HepG2 (cell line): ENCODE measurements around the gene RIMBP2. TPM values are rescaled to one million over a fixed set of nuclear protein-coding genes. Genes with fewer than 3 reads are reported as not detected.

Experiments used
- ATAC-seq: fragments of 200-7000 bp; cut with Tn5 transposase; 3 replicates; pipeline ENCODE4 v1.9.1; 2020; ENCODE audit warnings: mild to moderate bottlenecking, moderate library complexity
- BruUV-seq: library from RNA; stranded (reverse); fragments of 400-500 nt; replicated peaks from 2 replicates; lab custom pipeline; 2021; lab: Mats Ljungman, UMichigan
- CTCF ChIA-PET: fragments of 300-600 bp; formaldehyde crosslinking; extraction: SDS; loops from one replicate; lab custom pipeline; 2021; ENCODE audit warnings: low total read pairs, inconsistent platforms, low intra/inter-chr PET ratio; lab: Yijun Ruan, JAX
- POLR2A ChIA-PET: fragments of 350-600 bp; sonication (Branson Sonifier 250); formaldehyde crosslinking; loops from one replicate; lab custom pipeline; 2020; ENCODE audit warnings: antibody characterized with exemption, inconsistent platforms; lab: Yijun Ruan, JAX
- DNase-seq: peaks from one replicate; pipeline ENCODE4 v3.0.0-alpha.2; 2015; ENCODE audit warnings: low spot score
- FAIRE-seq: peaks from 3 replicates; lab custom pipeline; 2011; peaks lifted over from hg19 to GRCh38; lab: Jason Lieb, UNC
- H2AFZ ChIP-seq: one replicate; pipeline ENCODE4 v1.6.1; 2011; ENCODE audit warnings: low read length, inconsistent platforms
- H3K27ac ChIP-seq: fragments of 300-600 bp; 3 replicates; pipeline ENCODE4 v1.8.0; 2011; ENCODE audit warnings: mixed run types, mild to moderate bottlenecking, mixed read lengths, low read length, inconsistent platforms; ENCODE audit not compliant: insufficient read depth; ENCODE audit errors: extremely low read length
- H3K27me3 ChIP-seq, 2 experiments: fragments of 200-600 bp in 1 of 2; 2 replicates in 1 of 2; 3 replicates in 1 of 2; pipeline versions ENCODE4 v1.6.0 to v1.8.0; 2011; ENCODE audit warnings: low read length in 2 of 2, mild to moderate bottlenecking in 2 of 2, moderate library complexity in 2 of 2, inconsistent platforms in 1 of 2; ENCODE audit not compliant: insufficient read depth in 2 of 2, control insufficient read depth in 1 of 2
- H3K36me3 ChIP-seq, 2 experiments: fragments of 200-600 bp in 1 of 2; replicated peaks in 1 of 2; 2 replicates in 1 of 2; 3 replicates in 1 of 2; pipeline versions ENCODE4 v1.5.1 to v1.8.0; 2011; ENCODE audit warnings: low read length in 2 of 2, inconsistent platforms in 1 of 2; ENCODE audit not compliant: insufficient read depth in 2 of 2, control insufficient read depth in 1 of 2
- H3K4me1 ChIP-seq: 2 replicates; pipeline ENCODE4 v1.5.1; 2012; ENCODE audit warnings: low read length, inconsistent platforms; ENCODE audit not compliant: insufficient read depth
- H3K4me2 ChIP-seq: 2 replicates; pipeline ENCODE4 v1.6.0; 2011; ENCODE audit warnings: low read depth, low read length, inconsistent platforms
- H3K4me3 ChIP-seq, 3 experiments: fragments of 200-600 bp in 1 of 3; sonication (generic), shearing (Covaris generic) in 1 of 3; replicated peaks in 1 of 3; 2 replicates each; pipeline ENCODE4 v1.5.1; 2011 to 2016; ENCODE audit warnings: low read length in 3 of 3, inconsistent platforms in 2 of 3, low read depth in 2 of 3, mild to moderate bottlenecking in 2 of 3, control low read depth in 1 of 3, mixed read lengths in 1 of 3; ENCODE audit not compliant: insufficient read depth in 1 of 3
- H3K79me2 ChIP-seq: one replicate; pipeline ENCODE4 v1.6.1; 2011; ENCODE audit warnings: low read length, inconsistent platforms; ENCODE audit not compliant: insufficient read depth
- H3K9ac ChIP-seq: 2 replicates; pipeline ENCODE4 v1.6.0; 2011; ENCODE audit warnings: mild to moderate bottlenecking, low read depth, low read length, inconsistent platforms; ENCODE audit not compliant: insufficient read depth
- H3K9me3 ChIP-seq: 2 replicates; pipeline ENCODE4 v1.5.1; 2012; ENCODE audit warnings: mild to moderate bottlenecking, low read length
- H4K20me1 ChIP-seq: 2 replicates; pipeline ENCODE4 v1.6.0; 2011; ENCODE audit warnings: inconsistent platforms, mild to moderate bottlenecking, low read length, moderate library complexity; ENCODE audit not compliant: insufficient read depth
- FOXM1 ChIP-seq: sonication (generic); formaldehyde crosslinking; IDR thresholded peaks from 2 replicates; pipeline ENCODE4 v1.5.0; 2020; ENCODE audit warnings: missing genetic modification reagents
- NFIC ChIP-seq: IDR thresholded peaks from 2 replicates; pipeline ENCODE4 v1.6.1; 2012; ENCODE audit warnings: mild to moderate bottlenecking, low read length, inconsistent platforms
- NR2F6 ChIP-seq, 2 experiments: IDR thresholded peaks; 2 replicates each; pipeline ENCODE4 v1.6.1; 2016; ENCODE audit warnings: antibody characterized with exemption in 1 of 2, mild to moderate bottlenecking in 1 of 2
- NRL ChIP-seq: sonication (generic); formaldehyde crosslinking; IDR thresholded peaks from 2 replicates; pipeline ENCODE4 v1.5.0; 2020; ENCODE audit warnings: missing genetic modification reagents, mild to moderate bottlenecking, moderate library complexity, borderline replicate concordance
- PRMT3 ChIP-seq: sonication (generic); formaldehyde crosslinking; IDR thresholded peaks from 2 replicates; pipeline ENCODE4 v1.8.1; 2022; ENCODE audit warnings: low read depth, mild to moderate bottlenecking, moderate library complexity, missing genetic modification reagents, borderline replicate concordance
- TAF1 ChIP-seq: sonication (generic); formaldehyde crosslinking; IDR thresholded peaks from 2 replicates; pipeline ENCODE4 v1.4.0; 2020; ENCODE audit warnings: missing genetic modification reagents
- YEATS4 ChIP-seq: sonication (generic); formaldehyde crosslinking; IDR thresholded peaks from 2 replicates; pipeline ENCODE4 v1.4.0; 2020; ENCODE audit warnings: missing genetic modification reagents, borderline replicate concordance
- ZFP62 ChIP-seq: sonication (generic); formaldehyde crosslinking; IDR thresholded peaks from 2 replicates; pipeline ENCODE4 v1.4.0; 2020; ENCODE audit warnings: missing genetic modification reagents
- ZFY ChIP-seq: sonication (generic); formaldehyde crosslinking; IDR thresholded peaks from 2 replicates; pipeline ENCODE4 v1.4.0; 2020; ENCODE audit warnings: missing genetic modification reagents
- ZNF12 ChIP-seq: sonication (generic); formaldehyde crosslinking; IDR thresholded peaks from 2 replicates; pipeline ENCODE4 v1.5.0; 2020; ENCODE audit warnings: missing genetic modification reagents
- ZNF180 ChIP-seq: sonication (generic); formaldehyde crosslinking; IDR thresholded peaks from 2 replicates; pipeline ENCODE4 v1.4.0; 2020; ENCODE audit warnings: low read depth, missing genetic modification reagents, borderline replicate concordance
- ZNF33B ChIP-seq: sonication (generic); formaldehyde crosslinking; IDR thresholded peaks from 2 replicates; pipeline ENCODE4 v1.5.1; 2020; ENCODE audit warnings: mild to moderate bottlenecking, missing genetic modification reagents
- ZNF382 ChIP-seq: sonication (generic); formaldehyde crosslinking; IDR thresholded peaks from 2 replicates; pipeline ENCODE4 v1.5.0; 2020; ENCODE audit warnings: missing genetic modification reagents, mild to moderate bottlenecking, borderline replicate concordance
- ZNF441 ChIP-seq: sonication (generic); formaldehyde crosslinking; IDR thresholded peaks from 2 replicates; pipeline ENCODE4 v1.7.0; 2021; ENCODE audit warnings: missing genetic modification reagents, borderline replicate concordance
- ZNF737 ChIP-seq: sonication (generic); formaldehyde crosslinking; IDR thresholded peaks from 2 replicates; pipeline ENCODE4 v1.5.0; 2020; ENCODE audit warnings: missing genetic modification reagents, mild to moderate bottlenecking, borderline replicate concordance
- WGBS: methylation state at CpG from one replicate; pipeline ENCODE4 v1.1.6; 2017; ENCODE audit warnings: low lambda C conversion rate; 5-methylcytosine and 5-hydroxymethylcytosine counted together
- in situ Hi-C: cut with HindIII; loops from 2 replicates; pipeline ENCODE4 v1.10.0; 2017; ENCODE audit warnings: low pct_unique_long_range_greater_than_20kb; ENCODE audit not compliant: extremely low pct_ligation_motif_present
- intact Hi-C: fragments of 100-400 bp; cut with micrococcal nuclease; formaldehyde crosslinking; loops from one replicate; pipeline ENCODE4 v1.10.0; 2022; ENCODE audit not compliant: unreplicated experiment
- polyA plus RNA-seq, 8 experiments: library from polyadenylated mRNA; depleted of rRNA in 3 of 8; stranded (reverse) in 7 of 8; unstranded in 1 of 8; fragments of >200 nt; fragmentation: Illumina TruSeq in 4 of 8; extraction: Trizol in 4 of 8; gene quantifications; 2 replicates each; pipeline versions ENCODE4 v1.2.1 to v1.2.3, GENCODE V29; 2011 to 2016; ENCODE audit warnings: low read depth in 4 of 8, missing spikeins in 1 of 8, mixed read lengths in 1 of 8; ENCODE audit not compliant: insufficient read depth in 1 of 8
- total RNA-seq, 5 experiments: library from RNA; depleted of rRNA; stranded (reverse); fragments of >200 nt; fragmentation: Illumina TruSeq; extraction: Trizol; gene quantifications; 2 replicates each; pipeline ENCODE4 v1.2.3, GENCODE V29; 2016; ENCODE audit warnings: low read depth in 1 of 5
- TF ChIP-seq, protein P1 (sequence below): sonication (generic); formaldehyde crosslinking; IDR thresholded peaks from 2 replicates; pipeline ENCODE4 v1.5.0; 2020; ENCODE audit warnings: missing genetic modification reagents, mild to moderate bottlenecking, borderline replicate concordance

The RIMBP2 gene
- total and polyA plus RNA-seq, 2 of the 13 experiments (the other 11 are each of a cell fraction or from before 2014, with no cell fraction given) = 0.03 TPM; not detected in 1

DNA sequence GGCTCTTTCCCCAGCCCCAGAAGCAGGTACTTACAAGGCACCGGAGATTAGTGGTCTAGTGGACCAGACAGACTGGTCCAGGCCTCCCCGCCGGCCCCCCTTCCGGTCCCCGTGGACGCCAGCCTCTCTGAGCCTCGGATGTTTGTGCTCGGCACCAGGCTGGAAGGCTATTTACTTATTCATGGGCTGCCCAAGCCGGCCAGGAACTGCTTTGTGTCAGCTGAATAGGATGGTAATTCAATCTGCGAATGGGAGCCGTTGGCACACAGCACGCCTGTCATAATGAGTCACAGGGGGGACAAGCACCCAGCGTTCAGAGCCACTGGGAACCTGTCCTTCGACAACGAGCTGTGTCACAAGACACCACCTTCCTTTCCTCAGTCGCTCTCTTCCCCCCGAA is 82.3 kb downstream of the RIMBP2 start:
- CTCF ChIA-PET = no interaction called here
- Histone ChIP-seq H3K9ac (no peak overlapping the region), H3K4me2 (no peak overlapping the region), H2AFZ (no peak overlapping the region), H3K4me3 (no peak overlapping the region), H3K9me3 (no peaks in the 10 kb centered on the region), H3K27me3 (peaks cover 0 to 56% of the 10 kb centered on the region in 2 experiments; a peak in 4 of 5 replicates), H3K4me1 (no peaks in the 10 kb centered on the region), H3K27ac (no peak overlapping the region), H3K79me2 (no peaks in the 10 kb centered on the region), H4K20me1 (no peaks in the 10 kb centered on the region), H3K36me3 (no peaks in the 10 kb centered on the region)
- POLR2A ChIA-PET = no interaction called here
- FAIRE-seq (no peak), DNase-seq (no peak), ATAC-seq (no peak)
- TF ChIP-seq ZNF12 (CRISPR knock-in tag) (no peak), FOXM1 (no peak), ZFY (CRISPR knock-in tag) (no peak), ZNF441 (CRISPR knock-in tag) (no peak), ZNF33B (CRISPR knock-in tag) (no peak), NFIC (no peak), ZNF180 (no peak), YEATS4 (CRISPR knock-in tag) (no peak), ZFP62 (CRISPR knock-in tag) (no peak)
- TF ChIP-seq, protein P1, sequence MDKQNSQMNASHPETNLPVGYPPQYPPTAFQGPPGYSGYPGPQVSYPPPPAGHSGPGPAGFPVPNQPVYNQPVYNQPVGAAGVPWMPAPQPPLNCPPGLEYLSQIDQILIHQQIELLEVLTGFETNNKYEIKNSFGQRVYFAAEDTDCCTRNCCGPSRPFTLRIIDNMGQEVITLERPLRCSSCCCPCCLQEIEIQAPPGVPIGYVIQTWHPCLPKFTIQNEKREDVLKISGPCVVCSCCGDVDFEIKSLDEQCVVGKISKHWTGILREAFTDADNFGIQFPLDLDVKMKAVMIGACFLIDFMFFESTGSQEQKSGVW (CRISPR knock-in tag) = no peak
- WGBS = 8% methylated on average over 6 of the region's 17 CpGs
- intact Hi-C loops (no loop called here), in situ Hi-C loops (no loop called here)
- BruUV-seq = no TSS peak

DNA sequence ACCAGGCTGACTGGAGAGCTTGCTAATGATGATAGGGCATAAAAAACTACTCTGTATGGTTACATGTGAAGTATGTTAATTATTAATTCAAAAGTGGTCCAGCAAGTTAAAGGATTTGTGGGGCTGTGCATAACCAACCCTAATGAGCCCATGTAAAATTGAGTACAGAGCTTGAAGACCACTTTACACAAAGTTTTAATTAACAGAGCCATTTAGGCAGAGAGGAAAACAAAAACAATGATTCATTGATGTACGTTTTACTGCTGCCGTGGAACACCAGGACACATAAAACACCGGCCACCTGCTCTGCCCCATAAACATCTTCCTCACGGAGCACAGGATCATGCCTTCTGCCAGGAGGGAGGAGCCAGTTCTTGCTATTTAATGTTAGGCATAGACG is 83.5 kb downstream of the RIMBP2 start:
- no peaks in the 10 kb centered on the region for H4K20me1 ChIP-seq
- FAIRE-seq (no peak), DNase-seq (no peak), ATAC-seq (no peak)
- WGBS = 4% methylated on average over 5 of the region's 5 CpGs
- H3K36me3 ChIP-seq = no peaks in the 10 kb centered on the region
- POLR2A ChIA-PET = no interaction called here
- H3K9me3 ChIP-seq = no peaks in the 10 kb centered on the region
- BruUV-seq = no TSS peak
- no peak overlapping the region for H3K27ac ChIP-seq
- peaks cover 0 to 51% of the 10 kb centered on the region in 2 experiments; a peak in 4 of 5 replicates for H3K27me3 ChIP-seq
- H2AFZ ChIP-seq = no peak overlapping the region
- intact Hi-C loops (no loop called here), in situ Hi-C loops (no loop called here)
- CTCF ChIA-PET = no interaction called here
- no peak overlapping the region for H3K4me3 ChIP-seq
- H3K4me2 ChIP-seq = no peak overlapping the region
- H3K9ac ChIP-seq = no peak overlapping the region
- H3K79me2 ChIP-seq = no peaks in the 10 kb centered on the region
- TF ChIP-seq NRL (no peak), ZNF737 (CRISPR knock-in tag) (no peak), ZNF382 (no peak), PRMT3 (CRISPR knock-in tag) (no peak), TAF1 (CRISPR knock-in tag) (no peak), NR2F6 (IDR thresholded peaks at IDR 0.05) (no peak), NR2F6 (CRISPR knock-in tag; IDR thresholded peaks at IDR 0.05) (no peak)
- no peaks in the 10 kb centered on the region for H3K4me1 ChIP-seq
